ENCODE measurements around the gene CYP21A2. TPM values are rescaled to one million over a fixed set of nuclear protein-coding genes. Genes with fewer than 3 reads are reported as not detected.
"Not testable (repeated sequence)": the region's sequence is repeated elsewhere in the genome, so short reads cannot be mapped to it uniquely, and the experiment has no call there.

The CYP21A2 gene
- total and polyA plus RNA-seq, 2 of the 8 experiments (the other 6 are each of a cell fraction or from before 2014, with no cell fraction given): 0.22 to 0.23 TPM

DNA sequence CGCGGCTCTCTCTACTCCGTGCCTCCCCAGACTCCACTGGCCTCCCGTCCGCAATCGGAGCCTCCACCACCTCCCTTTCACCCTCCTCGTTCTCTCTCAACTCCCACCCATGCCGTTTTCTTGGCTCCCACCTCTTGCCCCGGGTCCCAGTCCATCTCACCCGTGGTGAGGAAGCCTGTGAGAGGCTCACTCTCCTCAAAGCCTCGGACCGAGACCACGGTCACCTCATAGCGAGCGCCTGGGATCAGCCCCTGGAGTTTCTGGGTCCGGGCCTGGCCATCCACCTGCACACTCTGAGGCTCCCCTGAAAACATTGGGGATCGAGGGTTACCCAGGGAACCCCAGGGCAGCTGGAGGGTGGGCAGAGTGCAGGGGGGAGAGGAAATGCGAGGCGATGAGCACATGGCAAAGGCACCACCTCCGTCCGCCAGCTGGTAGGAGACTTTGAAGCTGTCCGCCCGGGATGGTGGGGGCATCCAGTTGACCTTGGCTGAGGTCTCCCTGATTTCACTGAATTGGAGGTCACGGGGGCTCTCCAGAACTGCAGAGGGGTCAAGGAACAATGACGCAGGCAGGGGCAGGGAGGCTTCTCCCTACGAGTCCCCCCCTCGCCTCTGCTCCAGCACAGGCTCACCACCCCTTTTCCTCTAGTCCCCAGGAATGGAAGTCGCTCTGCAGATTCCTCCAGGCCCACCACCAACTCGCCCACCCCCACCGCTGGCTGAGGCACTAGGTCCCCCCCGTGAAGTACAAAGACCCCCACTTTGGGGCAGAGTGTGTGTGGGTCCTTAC is 5.6 kb downstream of the CYP21A2 start:
- POLR2A ChIA-PET (ENCODE audit: partially characterized antibody); H2BK15ac ChIP-seq (ENCODE audit: low read length); H2BK120ac ChIP-seq (replicated peaks; ENCODE audit: low read depth, low read length); H3K56ac ChIP-seq (replicated peaks; ENCODE audit: insufficient read length, low read depth, low read length); H3K79me1 ChIP-seq (ENCODE audit: low read depth, low read length); H3K23me2 ChIP-seq (ENCODE audit: low read depth, low read length); H3K9ac ChIP-seq (replicated peaks in 1 of 4; ENCODE audit: extremely low read depth in 1 of 4, low read depth in 3 of 4, low read length in 3 of 4); H4K20me1 ChIP-seq (replicated peaks in 1 of 2; ENCODE audit: control insufficient read depth in 1 of 2, insufficient read depth in 2 of 2, low read length in 2 of 2); H2BK20ac ChIP-seq (ENCODE audit: low read length); CTCF ChIA-PET (ENCODE audit: partially characterized antibody); FAIRE-seq; H4K5ac ChIP-seq (ENCODE audit: insufficient read length, low read depth, low read length); H3K36me3 ChIP-seq (ENCODE audit: control insufficient read depth in 2 of 4, insufficient read depth in 4 of 4, low read length in 3 of 4); H3K4me1 ChIP-seq (replicated peaks in 1 of 4; ENCODE audit: control insufficient read depth in 3 of 4, insufficient read depth in 4 of 4, low read length in 3 of 4); H2AK5ac ChIP-seq (ENCODE audit: low read depth, low read length); DNase-seq (ENCODE audit: low read depth in 1 of 2, low spot score in 2 of 2); H3K4me2 ChIP-seq (ENCODE audit: insufficient read depth in 1 of 2, low read depth in 2 of 2, low read length in 2 of 2); H2BK12ac ChIP-seq (ENCODE audit: low read depth, low read length); H4K91ac ChIP-seq (replicated peaks; ENCODE audit: insufficient read length, low read length); H3K14ac ChIP-seq (ENCODE audit: insufficient read length); H3K4ac ChIP-seq (replicated peaks; ENCODE audit: insufficient read length, low read depth, low read length); H3K27me3 ChIP-seq (replicated peaks in 1 of 4; ENCODE audit: control insufficient read depth in 3 of 4, extremely low read depth in 1 of 4, insufficient read depth in 3 of 4, low read length in 3 of 4); H3K4me3 ChIP-seq (ENCODE audit: extremely low read depth in 1 of 4, insufficient read depth in 2 of 4, low read depth in 3 of 4, low read length in 4 of 4); H3K9me3 ChIP-seq (ENCODE audit: insufficient read depth in 2 of 2, low read depth in 1 of 2, low read length in 1 of 2); H2AFZ ChIP-seq (ENCODE audit: low read length); H3K79me2 ChIP-seq (ENCODE audit: control insufficient read depth in 1 of 2, insufficient read depth in 2 of 2, low read length in 2 of 2); H4K8ac ChIP-seq (ENCODE audit: extremely low read depth, insufficient read depth, low read length); H3K27ac ChIP-seq (ENCODE audit: low read depth, low read length); H3K23ac ChIP-seq (ENCODE audit: insufficient read length); H2BK5ac ChIP-seq (ENCODE audit: low read depth, low read length); H3K18ac ChIP-seq (ENCODE audit: extremely low read depth, low read length): not testable (repeated sequence)
- WGBS, 2 experiments (ENCODE audit: extremely low coverage in 1 of 2, insufficient coverage in 1 of 2, insufficient read length in 1 of 2, insufficient replicate concordance in 2 of 2, low coverage in 1 of 2, low lambda C conversion rate in 2 of 2, missing lambda C conversion rate in 1 of 2): 90% methylated on average over 9 of the region's 31 CpGs; no CpG with 5 or more reads in 1 of the 2 experiments

DNA sequence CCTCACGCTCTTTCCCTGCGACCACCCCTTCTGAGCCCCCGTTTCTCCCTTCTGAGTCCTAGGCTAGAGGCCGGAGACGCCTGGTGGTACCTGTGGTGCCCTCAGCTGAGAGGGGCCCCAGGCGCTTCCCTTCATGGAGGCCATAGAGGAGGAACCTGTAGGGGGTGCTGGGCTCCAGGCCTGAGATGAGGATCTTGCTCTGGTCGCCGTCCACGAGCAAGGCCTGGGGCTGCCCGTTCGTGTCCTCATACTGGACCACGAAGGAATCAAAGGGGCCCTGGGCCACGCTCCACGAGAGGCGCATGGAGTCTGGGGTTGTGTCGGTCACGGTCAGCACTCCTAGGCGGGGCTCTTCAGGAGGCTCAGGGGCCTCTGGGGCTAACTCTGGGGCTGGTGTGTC is 6.7 kb downstream of the CYP21A2 start:
- H3K18ac ChIP-seq (ENCODE audit: extremely low read depth, low read length); DNase-seq (ENCODE audit: low read depth in 1 of 2, low spot score in 2 of 2); H2AFZ ChIP-seq (ENCODE audit: low read length); H4K8ac ChIP-seq (ENCODE audit: extremely low read depth, insufficient read depth, low read length); H2AK5ac ChIP-seq (ENCODE audit: low read depth, low read length); H3K56ac ChIP-seq (replicated peaks; ENCODE audit: insufficient read length, low read depth, low read length); H3K79me2 ChIP-seq (ENCODE audit: control insufficient read depth in 1 of 2, insufficient read depth in 2 of 2, low read length in 2 of 2); H4K20me1 ChIP-seq (replicated peaks in 1 of 2; ENCODE audit: control insufficient read depth in 1 of 2, insufficient read depth in 2 of 2, low read length in 2 of 2); H3K4me2 ChIP-seq (ENCODE audit: insufficient read depth in 1 of 2, low read depth in 2 of 2, low read length in 2 of 2); H2BK15ac ChIP-seq (ENCODE audit: low read length); H3K9ac ChIP-seq (replicated peaks in 1 of 4; ENCODE audit: extremely low read depth in 1 of 4, low read depth in 3 of 4, low read length in 3 of 4); H3K36me3 ChIP-seq (ENCODE audit: control insufficient read depth in 2 of 4, insufficient read depth in 4 of 4, low read length in 3 of 4); H2BK12ac ChIP-seq (ENCODE audit: low read depth, low read length); H3K14ac ChIP-seq (ENCODE audit: insufficient read length); H2BK20ac ChIP-seq (ENCODE audit: low read length); H2BK5ac ChIP-seq (ENCODE audit: low read depth, low read length); H3K9me3 ChIP-seq (ENCODE audit: insufficient read depth in 2 of 2, low read depth in 1 of 2, low read length in 1 of 2); CTCF ChIA-PET (ENCODE audit: partially characterized antibody); H3K27ac ChIP-seq (ENCODE audit: low read depth, low read length); H3K4me3 ChIP-seq (ENCODE audit: extremely low read depth in 1 of 4, insufficient read depth in 2 of 4, low read depth in 3 of 4, low read length in 4 of 4); H4K91ac ChIP-seq (replicated peaks; ENCODE audit: insufficient read length, low read length); FAIRE-seq; H3K4me1 ChIP-seq (replicated peaks in 1 of 4; ENCODE audit: control insufficient read depth in 3 of 4, insufficient read depth in 4 of 4, low read length in 3 of 4); H3K27me3 ChIP-seq (replicated peaks in 1 of 4; ENCODE audit: control insufficient read depth in 3 of 4, extremely low read depth in 1 of 4, insufficient read depth in 3 of 4, low read length in 3 of 4); H3K79me1 ChIP-seq (ENCODE audit: low read depth, low read length); H3K4ac ChIP-seq (replicated peaks; ENCODE audit: insufficient read length, low read depth, low read length); H4K5ac ChIP-seq (ENCODE audit: insufficient read length, low read depth, low read length); H3K23ac ChIP-seq (ENCODE audit: insufficient read length); H3K23me2 ChIP-seq (ENCODE audit: low read depth, low read length); POLR2A ChIA-PET (ENCODE audit: partially characterized antibody); H2BK120ac ChIP-seq (replicated peaks; ENCODE audit: low read depth, low read length): not testable (repeated sequence)
- 76% methylated on average over 11 of the region's 18 CpGs; no CpG with 5 or more reads in 1 of the 2 experiments for WGBS, 2 experiments (ENCODE audit: extremely low coverage in 1 of 2, insufficient coverage in 1 of 2, insufficient read length in 1 of 2, insufficient replicate concordance in 2 of 2, low coverage in 1 of 2, low lambda C conversion rate in 2 of 2, missing lambda C conversion rate in 1 of 2)
